ENCODE results near the gene CDC14C. TPM values are rescaled to one million over a fixed set of nuclear protein-coding genes. Genes with fewer than 3 reads are reported as not detected.
A peak's percentile ranks its signal among the peaks of the same experiment; 100 is the strongest.

The CDC14C gene
- total RNA-seq, 4 donors from 2014 or later, result not detected

DNA sequence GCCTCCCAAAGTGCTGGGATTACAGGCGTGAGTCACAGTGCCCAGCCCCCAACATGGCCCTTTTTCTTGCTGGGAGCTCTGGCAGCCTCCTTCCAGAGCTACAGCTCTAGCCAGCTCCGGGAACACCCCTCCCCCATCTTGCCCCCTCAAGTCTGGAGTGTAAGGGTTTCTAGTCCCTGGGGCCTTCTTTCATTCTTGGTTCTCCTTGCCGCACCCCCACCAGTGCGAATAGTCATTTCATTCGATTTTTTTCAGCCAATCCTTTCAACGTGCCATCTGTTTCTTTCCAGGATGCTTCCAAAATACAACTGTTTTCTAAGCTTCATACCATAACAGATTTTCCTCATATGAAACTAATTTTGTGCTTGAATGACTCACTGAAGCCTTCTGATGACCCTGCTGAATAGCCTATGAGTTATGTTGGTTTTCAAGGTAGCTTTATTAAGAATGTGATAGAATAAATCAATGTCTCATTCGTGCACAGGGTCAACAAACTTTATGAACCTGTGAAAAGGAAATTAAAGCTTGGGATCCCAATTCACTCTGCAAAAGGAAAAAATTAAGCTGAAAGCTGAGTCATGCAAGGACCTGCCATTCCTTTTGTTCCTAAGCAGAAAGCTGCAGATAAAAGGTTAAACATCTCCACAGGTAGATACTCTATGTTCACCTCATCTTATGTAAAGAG lies 38.6 kb downstream of the CDC14C start:
- no peak for TF ChIP-seq CTCF (IDR thresholded peaks at IDR 0.05)
- TF ChIP-seq POLR2A (IDR thresholded peaks at IDR 0.05), result no peak
- intact Hi-C loops (cut with DNase I; ENCODE audit: low total_unique reads), result no loop called here
- no peak overlapping the region for H3K4me3 ChIP-seq (ENCODE audit: low read depth, poor library complexity, severe bottlenecking)
- DNase-seq (ENCODE audit: low spot score in 2 of 2), result no peak
- WGBS, 2 donors, result 55 to 60% methylated on average over 7 of the region's 7 CpGs

DNA sequence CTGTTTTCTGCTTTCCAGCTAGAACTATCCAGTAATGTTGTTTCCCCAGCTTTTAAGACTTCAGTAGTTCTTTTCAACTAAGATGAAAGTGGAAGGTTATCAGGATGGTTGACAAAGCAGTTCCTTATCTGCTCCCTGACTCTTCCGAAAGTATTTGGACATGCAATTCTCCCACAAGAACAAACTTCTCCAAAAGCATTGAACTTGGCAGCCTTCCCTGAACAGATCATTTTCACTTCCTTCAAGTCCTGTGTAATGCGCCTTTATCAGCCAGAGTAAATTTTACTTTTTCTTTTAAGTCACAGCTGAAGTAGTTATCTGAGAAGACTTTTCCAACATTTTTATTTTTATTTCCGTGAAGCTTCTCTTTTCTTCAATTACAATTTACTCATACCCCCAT lies 39.7 kb downstream of the CDC14C start:
- intact Hi-C loops (cut with DNase I; ENCODE audit: low total_unique reads), result no loop called here
- no peak overlapping the region for H3K4me3 ChIP-seq (ENCODE audit: low read depth, poor library complexity, severe bottlenecking)
- WGBS, 2 donors, result 16 to 18% methylated on average over 3 of the region's 3 CpGs
- TF ChIP-seq CTCF (IDR thresholded peaks at IDR 0.05) (no peak), POLR2A (IDR thresholded peaks at IDR 0.05) (no peak)
- peak in 1 of 2 donors; percentile 24 for DNase-seq (ENCODE audit: low spot score in 2 of 2)

DNA sequence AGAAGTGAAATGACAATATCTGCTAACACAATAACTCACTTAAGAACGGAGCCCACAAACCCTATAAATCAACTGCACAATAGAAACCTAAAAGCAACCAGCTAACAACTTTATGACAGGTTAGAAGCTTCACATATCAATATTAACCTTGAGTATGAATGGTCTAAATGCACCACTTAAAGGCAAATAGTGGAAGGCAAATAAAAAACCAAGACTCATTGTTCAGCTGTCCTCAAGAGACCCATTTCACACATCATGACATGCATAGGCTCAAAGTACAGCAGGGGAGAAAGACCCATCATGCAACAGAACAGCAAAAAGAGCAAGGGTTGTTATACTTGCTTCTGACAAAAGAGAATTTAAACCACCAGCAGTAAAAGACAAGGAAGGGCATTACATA lies 46.8 kb downstream of the CDC14C start:
- WGBS, 2 donors, result 79 to 86% methylated on average over 1 of the region's 1 CpG
- TF ChIP-seq POLR2A (IDR thresholded peaks at IDR 0.05), result no peak
- TF ChIP-seq CTCF (IDR thresholded peaks at IDR 0.05), result no peak
- no peak for DNase-seq (ENCODE audit: low spot score in 2 of 2)
- intact Hi-C loops (cut with DNase I; ENCODE audit: low total_unique reads), result no loop called here
- no peak overlapping the region for H3K4me3 ChIP-seq (ENCODE audit: low read depth, poor library complexity, severe bottlenecking)

GRCh38 chr7:48976253-48976652 lies 51.9 kb downstream of the CDC14C start:
- no peak for DNase-seq (ENCODE audit: low spot score in 2 of 2)
- no peak overlapping the region for H3K4me3 ChIP-seq (ENCODE audit: low read depth, poor library complexity, severe bottlenecking)
- no peak for TF ChIP-seq CTCF (IDR thresholded peaks at IDR 0.05)
- WGBS, 2 donors, result 61 to 85% methylated on average over 5 of the region's 5 CpGs
- intact Hi-C loops (cut with DNase I; ENCODE audit: low total_unique reads), result loop anchor here (5.0 kb wide), 1 partner anchor 1371 kb away; no protein-coding TSS in a partner anchor

DNA sequence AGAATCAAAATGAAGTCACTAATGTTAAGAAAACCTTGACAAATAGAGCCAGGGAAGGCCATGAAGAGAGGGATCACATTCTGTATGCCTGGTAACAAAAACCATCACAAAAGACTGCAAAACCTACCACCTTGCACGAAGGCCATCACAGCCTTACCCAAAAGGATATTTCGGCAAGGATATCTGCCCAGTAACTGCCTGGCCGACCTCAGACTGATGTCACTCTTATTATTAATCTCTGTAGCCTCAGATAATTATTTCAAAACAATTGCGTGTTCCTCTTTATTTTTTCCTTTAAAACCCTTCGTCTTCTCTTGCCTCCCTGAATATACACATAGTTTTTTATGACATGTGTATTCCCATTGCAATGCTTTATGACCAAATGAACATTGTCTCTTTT lies 52.5 kb downstream of the CDC14C start:
- intact Hi-C loops (cut with DNase I; ENCODE audit: low total_unique reads), result loop anchor here (5.0 kb wide), 1 partner anchor 1370 kb away; no protein-coding TSS in a partner anchor
- WGBS, 2 donors, result 71 to 74% methylated on average over 5 of the region's 5 CpGs
- no peak for DNase-seq (ENCODE audit: low spot score in 2 of 2)
- no peak overlapping the region for H3K4me3 ChIP-seq (ENCODE audit: low read depth, poor library complexity, severe bottlenecking)
- no peak for TF ChIP-seq POLR2A (IDR thresholded peaks at IDR 0.05)
- TF ChIP-seq CTCF (IDR thresholded peaks at IDR 0.05), result no peak
